ENCODE results near the gene ZNF787.

GRCh38 chr19:56119582-56119978, 1.5 kb downstream of the ZNF787 start:
- TF ChIP-seq CTCF (IDR thresholded peaks at IDR 0.05), result no peak
- TF ChIP-seq POLR2A (IDR thresholded peaks at IDR 0.05), result no peak

Data from thyroid gland (tissue), 4 donors.